HG03520 (cell line): ENCODE measurements around the gene NKAIN2.

Source experiments
- ATAC-seq: cut with Tn5 transposase; IDR thresholded peaks from one replicate; pipeline ENCODE4 v1.9.1; 2021; ENCODE audit warnings: mild to moderate bottlenecking, moderate library complexity; ENCODE audit not compliant: unreplicated experiment

NKAIN2 gene

GRCh38 chr6:124868481-124868880 is 1064.8 kb downstream of the NKAIN2 start:
- no peak for ATAC-seq

- ATAC-seq = no peak
Observed at GRCh38 chr6:124869416-124869815, 1065.8 kb downstream of the NKAIN2 start.

DNA sequence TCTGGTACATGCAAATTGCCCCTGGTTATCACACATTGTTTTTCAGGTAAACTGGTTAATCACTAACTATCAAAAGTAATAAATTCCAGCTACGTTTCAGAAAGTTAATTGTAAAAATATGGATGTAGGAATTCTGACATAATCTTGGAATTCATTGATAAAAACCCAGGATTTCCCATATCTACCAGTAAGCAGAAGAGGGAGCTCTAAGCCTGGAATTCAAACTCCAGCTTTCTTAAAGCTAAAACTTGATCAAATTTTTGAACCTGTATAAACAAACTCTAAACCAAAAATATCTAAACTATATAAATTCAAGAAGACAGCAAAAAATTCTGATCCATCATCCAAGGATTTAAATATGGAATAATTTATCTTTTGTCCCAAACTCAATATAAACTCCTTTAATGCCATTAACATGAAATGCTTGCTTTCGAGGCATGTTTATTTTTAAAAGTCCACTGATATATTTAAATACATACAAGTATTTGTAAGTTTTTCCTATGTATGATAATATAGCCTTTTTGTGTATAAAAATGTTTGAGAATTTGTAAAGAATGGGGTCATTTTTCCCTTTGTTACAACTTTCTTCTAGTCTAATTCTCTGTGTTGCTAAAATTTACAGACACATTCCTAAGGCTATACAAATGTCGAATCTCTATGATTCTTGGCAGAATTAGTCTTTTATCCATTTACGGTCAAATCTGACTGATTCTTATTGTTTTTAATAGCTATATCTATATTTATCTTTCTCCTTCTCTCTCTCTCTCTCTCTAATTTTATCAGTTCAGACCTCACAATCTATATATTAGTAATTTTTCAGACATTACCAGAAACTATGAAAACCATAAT is 1067.2 kb downstream of the NKAIN2 start:
- no peak for ATAC-seq

GRCh38 chr6:124872361-124873065 is 1068.8 kb downstream of the NKAIN2 start:
- ATAC-seq = peak; percentile 64

GRCh38 chr6:124873066-124873410 is 1069.4 kb downstream of the NKAIN2 start:
- ATAC-seq = peak; percentile 19
